ENCODE data around the gene SGSH.
"Not testable (repeated sequence)": the region's sequence is repeated elsewhere in the genome, so short reads cannot be mapped to it uniquely, and the experiment has no call there.

Gene SGSH

DNA sequence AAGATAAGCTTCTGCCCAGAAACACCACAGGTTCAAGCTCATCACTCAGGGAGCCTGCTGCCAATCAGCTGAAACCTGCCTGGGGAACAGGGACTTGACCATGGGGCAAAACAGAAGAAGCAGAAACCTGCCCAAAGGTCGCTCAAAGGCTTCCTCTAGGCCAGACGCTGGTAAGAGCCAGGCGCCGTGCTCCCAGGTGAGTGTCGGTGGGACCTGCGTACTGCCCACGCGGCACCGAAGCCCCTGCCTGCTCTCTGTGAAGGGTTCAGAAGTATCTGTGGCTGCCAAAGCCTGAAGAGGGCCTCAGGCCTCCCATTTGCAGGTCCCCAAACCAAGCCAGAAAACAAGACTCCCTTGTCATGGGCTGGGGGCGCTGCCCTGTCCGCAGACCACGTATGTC is 10.4 kb downstream of the SGSH start:
- no peak for DNase-seq

DNA sequence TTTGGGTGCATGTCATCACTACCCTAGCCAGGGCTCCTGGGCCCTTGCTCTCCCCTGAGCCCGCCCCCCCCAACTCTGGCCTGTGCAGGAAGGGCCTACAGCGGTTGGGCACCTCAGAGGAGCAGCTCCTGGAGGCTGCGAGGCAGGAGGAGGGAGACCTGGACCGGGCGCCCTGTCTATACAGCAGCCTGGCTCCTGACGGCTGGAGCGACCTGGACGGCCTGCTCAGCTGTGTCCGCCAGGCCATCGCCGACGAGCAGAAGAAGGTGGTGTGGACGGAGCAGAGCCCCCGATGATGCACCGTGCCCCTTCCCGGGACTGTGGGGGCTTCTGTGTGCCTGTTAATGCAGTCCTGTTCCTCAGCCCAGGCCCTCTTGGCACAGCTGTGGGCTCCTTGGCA is 12.1 kb downstream of the SGSH start:
- no peak for DNase-seq

DNA sequence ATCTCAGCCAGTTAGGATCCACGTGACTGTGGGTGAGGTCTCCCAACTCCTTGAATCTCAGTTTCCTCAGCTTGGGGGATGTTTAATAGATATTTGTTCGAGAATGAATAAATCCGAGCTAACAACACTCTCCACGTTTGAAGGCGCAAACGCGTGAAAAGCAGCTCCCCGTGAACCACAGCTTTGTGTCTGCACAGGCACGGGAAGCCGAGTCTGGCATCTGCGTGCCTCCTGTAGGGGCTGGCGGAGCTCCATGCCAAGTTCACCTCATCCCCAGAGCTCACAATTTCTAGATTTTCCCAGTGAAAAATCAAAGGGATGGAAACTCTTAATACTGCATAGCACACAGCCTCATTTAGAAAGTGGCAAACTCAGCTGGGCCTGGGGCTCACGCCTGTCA is 14.3 kb downstream of the SGSH start:
- DNase-seq: no peak

DNA sequence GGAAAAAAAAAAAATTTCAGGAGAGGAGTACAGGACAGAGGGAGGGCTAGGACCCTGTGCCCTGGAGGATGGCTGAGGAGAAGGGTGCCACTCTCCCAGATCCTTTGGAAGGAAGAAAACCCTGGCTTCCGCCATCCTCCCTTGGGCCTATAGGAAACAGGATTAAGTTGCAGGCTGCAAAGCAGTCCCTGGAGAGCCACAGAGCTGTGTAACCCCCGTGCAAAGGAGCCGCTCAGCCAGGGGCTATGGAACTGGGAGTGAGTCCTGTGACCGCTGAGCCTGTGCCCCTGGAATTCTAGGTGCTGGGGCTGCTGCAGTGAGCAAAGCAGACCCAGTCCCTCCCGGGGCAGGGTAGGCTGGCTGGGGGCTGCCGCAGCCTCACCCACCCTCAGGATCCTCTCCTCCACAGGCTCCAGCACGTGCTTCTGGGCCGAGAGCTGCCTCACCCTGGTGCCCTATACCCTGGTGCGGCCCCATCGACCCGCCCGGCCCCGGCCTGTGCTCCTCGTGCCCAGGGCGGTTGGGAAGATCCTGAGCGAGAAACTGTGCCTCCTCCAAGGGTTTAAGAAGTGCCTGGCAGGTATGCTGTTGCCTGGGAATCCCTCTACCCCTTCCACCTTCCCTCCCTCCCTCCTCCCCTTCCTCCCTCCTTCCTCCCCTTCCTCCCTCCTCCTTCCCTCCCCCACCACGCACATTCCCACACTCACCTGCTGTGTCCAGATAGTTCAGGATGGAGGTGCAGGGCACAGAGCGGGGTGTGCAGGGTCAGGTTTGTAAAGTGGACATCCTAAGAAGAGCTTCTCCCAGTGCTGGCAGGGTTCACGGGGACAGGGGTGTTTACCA is 15.3 kb downstream of the SGSH start:
- no peak for DNase-seq

DNA sequence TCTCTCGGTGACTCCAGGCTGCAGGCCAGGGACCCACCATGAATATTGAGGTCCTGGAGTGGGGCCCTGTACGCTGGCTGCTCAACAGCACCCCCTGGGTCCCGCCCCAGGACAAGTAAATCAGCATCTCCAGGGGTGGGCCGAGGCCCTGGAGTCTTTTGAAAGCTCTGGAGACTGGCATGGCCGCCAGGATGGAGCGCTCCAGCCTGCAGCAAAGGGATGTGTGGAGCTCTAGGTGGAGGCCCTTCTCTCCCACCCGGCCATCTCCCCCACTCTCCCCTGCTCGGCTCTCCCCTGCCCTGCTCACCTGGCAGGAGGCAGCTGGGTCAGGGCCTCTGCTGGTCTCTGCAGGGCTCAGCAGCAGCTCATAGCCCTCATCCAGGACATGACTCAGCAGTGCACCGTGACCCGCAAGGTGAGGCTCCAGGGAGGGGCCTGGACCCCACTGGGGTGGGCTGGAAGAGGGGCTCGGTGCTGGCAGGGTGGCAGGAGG is 16.6 kb downstream of the SGSH start:
- DNase-seq: no peak

DNA sequence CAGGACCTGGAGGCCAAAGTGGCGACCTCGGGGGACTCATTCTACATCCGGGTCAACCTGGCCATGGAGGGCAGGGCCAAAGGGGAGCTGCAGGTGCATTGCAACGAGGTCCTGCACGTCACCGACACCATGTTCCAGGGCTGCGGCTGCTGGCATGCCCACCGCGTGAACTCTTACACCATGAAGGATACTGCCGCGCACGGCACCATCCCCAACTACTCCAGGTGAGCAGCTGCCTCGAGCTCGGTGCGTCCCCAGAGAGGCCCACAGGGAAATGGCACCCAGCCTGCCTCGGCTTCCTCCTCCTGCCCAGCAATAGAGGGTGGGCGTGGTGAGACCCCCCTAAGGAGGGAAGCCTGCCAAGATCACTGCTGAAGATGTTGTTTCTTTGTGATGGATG is 17.9 kb downstream of the SGSH start:
- no peak for DNase-seq

DNA sequence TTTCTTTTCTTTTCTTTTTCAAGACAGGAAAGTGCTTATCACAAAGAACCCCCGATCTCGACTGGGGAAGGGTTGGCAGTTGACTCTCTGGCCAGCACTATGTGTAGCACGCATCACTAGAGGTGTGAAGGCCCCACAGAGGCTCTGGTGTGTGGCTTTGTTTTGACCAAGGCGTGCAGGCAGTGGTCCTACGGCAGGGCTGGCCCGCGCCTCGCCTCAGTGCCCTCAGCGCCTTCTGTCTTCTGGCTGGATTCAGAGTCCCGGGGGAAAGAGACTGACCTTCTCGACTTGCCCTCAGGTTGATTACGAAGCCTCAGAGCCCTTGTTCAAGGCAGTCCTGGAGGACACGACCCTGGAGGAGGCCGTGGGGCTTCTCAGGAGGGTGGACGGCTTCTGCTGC is 18.7 kb downstream of the SGSH start:
- no peak for DNase-seq

DNA sequence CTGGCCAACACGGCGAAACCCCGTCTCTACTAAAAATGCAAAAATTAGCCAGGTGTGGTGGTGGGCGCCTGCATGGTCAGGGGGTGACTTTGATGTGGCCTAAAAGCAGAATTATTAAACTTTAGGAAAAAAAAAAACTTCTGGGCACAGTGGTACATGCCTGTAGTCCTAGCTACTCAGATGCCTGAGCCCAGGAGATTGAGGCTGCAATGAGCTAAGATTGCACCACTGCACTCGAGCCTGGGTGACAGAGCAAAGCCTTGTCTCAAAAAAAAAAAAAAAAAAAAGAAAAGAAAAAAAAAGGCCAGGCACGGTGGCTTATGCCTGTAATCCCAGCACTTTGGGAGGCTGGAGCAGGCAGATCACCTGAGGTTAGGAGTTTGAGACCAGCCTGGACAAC is 20.8 kb downstream of the SGSH start:
- not testable (repeated sequence) for DNase-seq

DNA sequence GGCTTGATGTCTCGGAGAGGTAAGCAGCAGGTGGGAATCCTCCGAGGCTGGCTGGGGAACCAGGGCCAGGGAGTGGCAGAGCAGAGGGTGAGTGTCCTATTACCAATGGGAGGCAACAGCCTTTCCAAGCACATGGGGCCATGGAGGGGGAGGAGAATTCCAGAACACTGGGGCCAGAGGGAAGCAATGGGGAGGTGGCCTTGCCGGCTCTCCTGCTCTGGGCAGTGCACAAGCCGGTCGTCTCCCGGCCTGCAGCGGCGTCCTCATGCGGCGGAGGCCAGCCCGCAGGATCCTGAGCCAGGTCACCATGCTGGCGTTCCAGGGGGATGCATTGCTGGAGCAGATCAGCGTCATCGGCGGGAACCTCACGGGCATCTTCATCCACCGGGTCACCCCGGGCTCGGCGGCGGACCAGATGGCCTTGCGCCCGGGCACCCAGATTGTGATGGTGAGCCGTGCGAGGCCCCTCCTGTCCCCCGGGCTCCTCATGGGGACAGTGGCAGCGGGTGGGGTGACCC is 21.9 kb downstream of the SGSH start:
- DNase-seq: no peak

DNA sequence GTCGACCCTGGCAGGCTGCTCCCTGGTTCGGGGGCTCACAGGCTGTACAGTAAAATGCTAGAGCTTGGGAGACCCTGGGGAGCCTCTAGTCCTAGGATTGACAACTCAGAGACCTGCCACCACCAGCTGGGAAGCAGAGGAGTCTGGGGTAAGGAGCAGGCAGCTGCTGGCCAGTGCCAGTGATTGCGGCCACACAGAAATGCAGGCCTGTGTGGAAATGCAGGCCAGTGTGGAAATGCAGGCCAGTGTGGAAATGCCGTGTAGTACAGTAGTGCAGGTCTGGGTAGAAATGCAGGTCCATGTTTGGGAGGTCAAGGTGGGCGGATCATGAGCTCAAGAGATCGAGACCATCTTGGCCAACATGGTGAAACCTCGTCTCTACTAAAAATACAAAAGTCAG is 23.5 kb downstream of the SGSH start:
- no peak for DNase-seq

DNA sequence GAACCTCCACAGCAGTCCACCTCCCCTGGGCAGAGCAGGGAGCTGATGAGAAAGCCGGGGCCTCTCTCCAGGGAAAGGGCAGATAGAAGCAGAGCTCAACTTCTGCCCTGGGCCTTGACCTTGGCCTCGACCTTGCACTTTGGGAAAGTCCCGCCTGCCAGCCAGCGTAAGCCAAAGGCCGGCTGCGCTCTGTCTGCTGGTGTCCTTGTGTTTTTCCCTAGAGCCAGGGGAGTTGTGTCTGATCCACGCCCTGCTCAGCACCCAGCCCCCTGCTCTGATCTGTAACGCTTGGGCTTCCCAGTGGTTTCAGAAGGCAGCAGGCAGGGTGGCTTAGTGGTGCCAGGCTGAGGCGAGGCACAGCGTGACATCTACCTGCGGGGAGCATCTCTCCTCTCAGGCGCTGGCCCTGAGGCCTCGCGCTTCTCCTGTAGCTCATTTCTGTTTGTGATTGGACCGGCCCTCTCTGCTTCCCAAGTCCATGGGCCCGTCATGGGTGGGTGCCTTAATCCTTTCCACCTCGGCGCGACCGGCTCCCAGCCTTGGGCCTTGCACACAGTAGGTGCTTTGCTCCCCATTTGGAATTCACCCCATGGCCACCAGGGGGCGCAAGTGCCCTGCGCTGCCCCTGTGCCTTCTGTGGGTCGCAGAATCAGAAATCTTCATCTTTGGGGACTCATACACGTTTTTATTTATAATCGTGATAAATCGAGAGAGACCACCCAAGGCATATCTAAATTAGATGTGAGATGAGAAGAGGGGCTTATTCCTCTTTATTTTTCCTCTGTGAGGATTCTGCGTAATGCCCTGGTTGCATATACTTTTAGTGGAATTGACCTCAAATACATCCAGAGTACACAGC is 24.2 kb downstream of the SGSH start:
- no peak for DNase-seq

DNA sequence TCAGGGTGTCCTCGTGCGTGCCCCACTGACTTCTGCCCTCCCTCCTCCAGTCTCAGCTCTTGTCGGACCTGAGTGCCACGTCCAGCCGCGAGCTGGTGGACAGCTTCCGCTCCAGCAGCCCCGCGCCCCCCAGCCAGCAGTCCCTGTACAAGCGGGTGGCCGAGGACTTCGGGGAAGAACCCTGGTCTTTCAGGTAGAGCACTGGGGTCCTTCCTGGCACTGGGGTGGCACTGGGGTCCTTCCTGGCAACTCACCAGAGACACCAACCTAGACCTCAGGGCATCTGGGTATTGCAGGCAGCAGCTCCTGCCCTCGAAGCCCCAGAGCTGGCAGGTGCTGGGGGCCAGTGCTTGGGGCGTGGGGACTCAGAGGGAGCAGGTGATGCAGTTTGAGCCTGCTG is 25.0 kb downstream of the SGSH start:
- no peak for DNase-seq

DNA sequence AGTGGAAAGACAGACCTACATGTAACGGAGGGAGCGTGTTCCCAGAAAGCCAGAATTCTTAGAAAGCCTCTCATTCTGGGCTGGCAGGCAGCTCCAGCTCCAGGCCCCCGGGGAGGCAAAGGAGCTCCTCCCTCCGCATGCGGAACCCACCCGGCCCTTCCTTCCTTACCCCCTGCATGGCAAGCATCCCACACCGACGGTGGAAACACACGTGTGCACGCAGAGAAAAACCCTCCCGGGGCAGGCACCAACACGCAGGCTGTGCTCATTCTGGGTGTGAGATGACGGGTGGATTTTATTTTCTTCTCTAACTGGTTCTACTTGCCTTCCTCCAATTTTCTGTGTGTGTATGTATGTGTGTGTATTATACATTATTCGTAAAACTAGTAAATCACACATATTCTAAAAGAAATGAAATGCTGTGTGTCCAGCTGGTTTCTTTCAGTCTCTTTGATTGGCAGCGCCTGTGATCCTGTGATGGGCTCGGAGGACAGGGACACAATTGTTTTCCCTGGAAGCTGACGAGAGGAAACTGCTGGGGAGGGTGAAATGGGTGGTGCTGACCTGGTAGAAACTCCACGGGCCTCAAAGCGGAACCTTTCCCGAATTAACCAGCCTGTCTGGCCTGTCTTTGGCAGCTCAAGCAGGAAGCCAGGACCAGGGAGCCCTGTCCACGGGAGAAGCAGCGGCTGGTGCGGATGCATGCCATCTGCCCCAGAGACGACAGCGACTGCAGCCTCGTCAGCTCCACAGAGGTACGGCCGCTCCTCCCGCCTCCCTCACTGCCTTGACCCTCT is 28.1 kb downstream of the SGSH start:
- no peak for DNase-seq

DNA sequence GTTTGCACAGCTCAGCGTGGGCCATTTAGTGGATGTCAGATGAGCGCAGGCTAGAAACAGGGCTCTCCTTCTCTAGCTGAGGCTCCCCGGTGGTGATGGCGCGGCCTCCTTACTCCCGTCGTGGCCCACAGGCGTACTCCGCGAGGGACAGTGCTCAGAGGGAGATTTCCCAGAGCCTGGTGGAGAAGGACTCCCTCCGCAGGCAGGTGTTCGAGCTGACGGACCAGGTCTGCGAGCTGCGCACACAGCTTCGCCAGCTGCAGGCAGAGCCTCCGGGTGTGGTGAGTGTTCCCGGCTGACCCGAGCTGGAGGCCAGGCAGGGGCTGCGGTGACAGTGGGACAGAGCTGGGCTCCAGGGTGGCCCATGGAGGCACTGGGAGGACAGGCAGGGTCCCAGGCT is 28.9 kb downstream of the SGSH start:
- no peak for DNase-seq

DNA sequence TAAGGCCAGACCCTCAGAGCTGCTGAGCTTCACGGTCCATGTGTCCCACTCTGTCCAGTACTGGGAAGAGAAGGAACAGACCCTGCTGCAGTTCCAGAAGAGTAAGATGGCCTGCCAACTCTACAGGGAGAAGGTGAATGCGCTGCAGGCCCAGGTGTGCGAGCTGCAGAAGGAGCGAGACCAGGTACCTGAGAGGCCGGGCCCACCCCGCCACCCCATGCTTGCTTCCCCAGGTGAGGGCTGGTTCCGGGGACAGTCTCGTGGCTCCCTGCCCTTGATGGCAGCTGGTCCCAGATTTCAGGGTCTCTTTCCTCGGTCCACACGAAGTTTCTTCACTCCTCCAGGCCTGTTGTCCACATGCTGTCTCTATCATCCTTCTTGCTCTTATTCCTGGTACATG is 29.4 kb downstream of the SGSH start:
- DNase-seq: no peak

DNA sequence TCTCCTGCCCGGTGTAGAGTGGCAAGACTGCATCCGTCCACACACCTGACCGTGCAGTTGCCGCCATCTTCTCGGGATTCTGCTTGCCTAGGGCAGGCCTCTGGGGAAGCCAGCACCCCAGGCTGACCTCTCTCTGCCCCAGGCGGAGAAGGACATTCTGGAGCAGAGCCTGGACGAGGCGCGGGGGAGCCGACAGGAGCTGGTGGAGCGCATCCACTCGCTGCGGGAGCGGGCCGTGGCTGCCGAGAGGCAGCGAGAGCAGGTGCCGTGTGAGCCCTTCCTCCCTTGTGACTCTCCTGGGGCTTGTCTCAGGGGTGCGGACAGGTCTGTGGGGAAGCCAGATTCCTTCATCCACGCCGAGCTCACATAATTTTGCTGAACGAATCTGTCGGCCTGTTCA is 30.5 kb downstream of the SGSH start:
- DNase-seq: no peak

DNA sequence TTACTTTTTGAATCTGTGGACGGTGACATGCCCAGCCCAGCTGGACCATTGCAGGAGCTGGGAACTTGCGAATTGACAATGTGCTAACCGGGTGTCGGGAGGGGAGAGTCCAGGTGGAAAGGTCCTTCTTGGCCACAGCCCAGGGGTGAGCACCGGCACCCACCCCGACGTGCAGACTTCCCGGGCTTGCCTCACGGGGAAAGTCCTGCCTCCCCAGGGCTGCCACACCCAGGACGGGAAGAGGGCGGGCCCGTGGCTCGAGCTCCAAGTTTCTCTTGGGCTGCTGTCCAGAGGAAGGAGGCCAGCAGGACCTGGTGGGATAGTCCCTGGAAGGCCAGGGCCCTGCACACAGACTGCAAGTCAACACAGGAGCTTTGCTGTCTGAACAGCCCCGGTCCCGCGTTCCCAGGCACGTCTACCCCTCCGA is 32.6 kb downstream of the SGSH start:
- no peak for DNase-seq

DNA sequence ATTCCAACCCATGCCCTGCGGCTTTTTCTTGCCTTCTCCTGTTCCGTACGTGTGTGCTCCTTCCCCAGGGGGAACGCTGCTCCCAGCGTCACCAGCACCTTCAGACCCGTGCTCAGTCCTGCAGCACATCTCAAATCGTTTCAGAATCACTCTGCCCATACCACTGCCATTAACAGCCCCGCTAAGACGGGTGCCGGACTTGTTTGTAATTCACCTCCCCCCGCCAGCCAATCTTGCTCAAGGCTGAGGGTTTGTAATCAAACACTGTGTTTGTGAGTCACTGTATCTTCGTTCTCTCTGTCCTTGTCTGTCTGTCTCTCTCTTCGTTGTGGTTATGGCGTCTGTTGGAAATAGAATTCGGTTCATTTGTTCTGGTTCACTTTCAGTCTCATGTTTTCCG is 33.0 kb downstream of the SGSH start:
- DNase-seq: no peak

DNA sequence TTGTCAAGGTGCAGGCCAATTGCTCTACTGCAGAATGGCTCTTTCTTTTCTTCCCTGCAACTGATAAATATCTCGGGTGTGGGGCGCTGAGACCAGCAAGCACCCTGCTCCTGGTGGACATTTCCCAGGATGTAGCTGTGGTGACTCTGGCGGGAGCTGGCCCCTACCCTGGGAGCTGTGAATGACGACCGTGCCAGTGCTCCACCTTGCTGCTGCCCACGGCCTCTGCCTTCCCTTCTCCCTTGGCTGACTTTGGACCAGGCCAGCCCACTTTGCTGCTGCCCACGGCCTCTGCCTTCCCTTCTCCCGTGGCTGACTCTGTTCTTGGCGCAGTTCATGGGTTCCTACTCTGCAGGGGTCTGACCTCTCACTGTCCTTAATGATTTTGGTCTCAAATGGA is 34.2 kb downstream of the SGSH start:
- DNase-seq: no peak

DNA sequence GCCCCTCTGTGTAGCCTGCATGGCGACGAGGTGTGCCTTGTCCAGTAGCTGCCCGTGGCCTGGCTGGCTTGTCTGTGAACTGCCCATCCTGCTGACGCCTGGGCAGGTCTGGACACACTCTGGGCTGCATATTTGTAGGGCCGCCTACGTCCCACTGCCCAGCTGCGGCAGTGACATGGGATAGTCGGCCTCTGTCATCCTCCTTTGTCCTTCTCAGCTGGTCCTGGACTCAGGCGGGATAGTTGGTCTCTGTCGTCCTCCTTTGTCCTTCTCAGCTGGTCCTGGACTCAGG is 35.8 kb downstream of the SGSH start:
- no peak for DNase-seq

DNA sequence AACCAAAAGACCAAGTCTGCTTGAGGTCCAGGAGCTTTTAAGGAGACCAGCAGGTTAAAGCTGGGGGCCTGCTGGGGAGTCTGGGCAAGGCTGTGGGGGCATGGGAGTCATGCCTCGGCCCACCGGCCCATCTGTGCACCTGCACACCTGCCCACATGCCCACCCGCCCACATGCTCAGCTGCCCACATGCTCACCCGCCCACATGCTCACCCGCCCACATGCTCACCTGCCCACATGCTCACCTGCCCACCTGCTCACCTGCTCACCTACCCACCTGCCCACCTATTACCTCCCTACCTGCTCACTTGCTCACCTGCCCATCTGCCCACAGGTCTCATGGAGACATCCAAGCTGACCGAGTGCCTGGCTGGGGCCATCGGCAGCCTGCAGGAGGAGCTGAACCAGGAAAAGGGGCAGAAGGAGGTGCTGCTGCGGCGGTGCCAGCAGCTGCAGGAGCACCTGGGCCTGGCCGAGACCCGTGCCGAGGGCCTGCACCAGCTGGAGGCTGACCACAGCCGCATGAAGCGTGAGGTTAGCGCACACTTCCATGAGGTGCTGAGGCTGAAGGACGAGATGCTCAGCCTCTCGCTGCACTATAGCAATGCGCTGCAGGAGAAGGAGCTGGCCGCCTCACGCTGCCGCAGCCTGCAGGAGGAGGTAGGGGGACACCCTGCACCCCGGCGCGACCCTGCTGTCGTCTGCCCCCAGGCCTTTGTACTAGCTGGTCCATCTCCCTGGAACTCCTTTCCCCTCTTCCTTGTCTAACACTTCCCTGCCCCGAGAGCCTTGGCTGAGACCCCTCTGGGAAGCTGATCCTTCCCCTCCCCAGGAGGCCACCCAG is 36.3 kb downstream of the SGSH start:
- no peak for DNase-seq

DNA sequence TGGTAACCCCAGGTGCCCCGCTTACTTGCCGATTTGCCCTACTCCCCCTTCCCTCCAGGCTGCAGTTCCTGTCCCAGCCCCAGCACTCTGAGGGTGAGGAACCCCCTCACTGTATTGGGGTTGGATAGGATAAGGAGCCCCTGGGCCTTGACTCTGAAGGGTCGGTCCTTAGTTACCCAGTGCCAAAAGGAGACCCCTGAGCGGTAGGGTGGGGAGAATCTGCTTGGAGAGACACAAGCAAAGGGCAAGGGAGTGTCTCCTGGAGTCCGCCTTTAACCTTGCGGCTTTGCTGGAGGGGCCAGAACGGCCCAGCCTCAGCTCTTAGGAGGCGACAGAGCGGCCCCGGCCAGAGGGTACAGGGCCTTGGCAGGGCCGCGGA is 37.3 kb downstream of the SGSH start:
- no peak for DNase-seq

Data from fibroblast of skin of abdomen (primary cell).